A549 (cell line): ENCODE results near the gene EFHC2. TPM values are rescaled to one million over a fixed set of nuclear protein-coding genes. Genes with fewer than 3 reads are reported as not detected.
A peak's percentile ranks its signal among the peaks of the same experiment; 100 is the strongest.

Source experiments
- ATAC-seq, 2 experiments: fragments of 200-7000 bp in 1 of 2; fragments of >200 bp in 1 of 2; cut with Nextera tagmentation in 1 of 2; cut with Tn5 transposase in 1 of 2; 3 replicates each; pipeline versions ENCODE4 v1.8.0 to v1.9.1; 2018 to 2020; ENCODE audit warnings: mild to moderate bottlenecking in 1 of 2, moderate library complexity in 1 of 2
- CTCF ChIA-PET: fragments of 300-600 bp; sonication (Branson Sonifier 250); formaldehyde crosslinking; extraction: SDS; loops from one replicate; lab custom pipeline; 2021; ENCODE audit warnings: antibody characterized with exemption, inconsistent platforms; lab: Yijun Ruan, JAX
- POLR2A ChIA-PET: fragments of 350-600 bp; formaldehyde crosslinking; extraction: SDS; loops from one replicate; lab custom pipeline; 2021; ENCODE audit warnings: antibody characterized with exemption, inconsistent platforms; lab: Yijun Ruan, JAX
- DNase-seq, 2 experiments: peaks; one replicate each; pipeline versions ENCODE4 v3.0.0 to v3.0.0-alpha.2; 2011 to 2016; ENCODE audit warnings: low read depth in 1 of 2, low spot score in 1 of 2
- FAIRE-seq: peaks from 2 replicates; lab custom pipeline; 2011; peaks lifted over from hg19 to GRCh38; lab: Jason Lieb, UNC
- H3K27ac ChIP-seq, 2 experiments: fragments of >200 bp; sonication (Bioruptor Twin); formaldehyde crosslinking; 3 replicates each; pipeline ENCODE4 v1.5.1; 2016 to 2017
- H3K4me1 ChIP-seq: fragments of >200 bp; sonication (Bioruptor Twin); formaldehyde crosslinking; 3 replicates; pipeline ENCODE4 v1.6.1; 2016
- H3K4me2 ChIP-seq: fragments of >200 bp; sonication (Bioruptor Twin); formaldehyde crosslinking; 3 replicates; pipeline ENCODE4 v1.6.1; 2016
- H3K4me3 ChIP-seq: fragments of >200 bp; sonication (Bioruptor Twin); formaldehyde crosslinking; 3 replicates; pipeline ENCODE4 v1.5.1; 2016
- H3K9me3 ChIP-seq: fragments of >200 bp; sonication (Bioruptor Twin); formaldehyde crosslinking; 3 replicates; pipeline ENCODE4 v1.6.1; 2016
- BHLHE40 ChIP-seq: IDR thresholded peaks from 2 replicates; pipeline ENCODE4 v1.6.1; 2012; ENCODE audit warnings: low read depth, low read length, inconsistent platforms
- CBX8 ChIP-seq: fragments of 200-600 bp; sonication (generic); IDR thresholded peaks from 2 replicates; pipeline ENCODE4 v1.6.1; 2016
- CHD2 ChIP-seq: fragments of 150-350 bp; IDR thresholded peaks from 2 replicates; pipeline ENCODE4 v1.6.1; 2014; ENCODE audit warnings: low read length; ENCODE audit not compliant: partially characterized antibody
- CHD4 ChIP-seq: fragments of 200-600 bp; sonication (generic); IDR thresholded peaks from 2 replicates; pipeline ENCODE4 v1.6.1; 2016; ENCODE audit warnings: antibody characterized with exemption, mild to moderate bottlenecking, borderline replicate concordance
- EHF ChIP-seq: fragments of 250-450 bp; sonication (Bioruptor Pico); IDR thresholded peaks from 2 replicates; pipeline ENCODE4 v1.5.0; 2020; ENCODE audit warnings: mild to moderate bottlenecking
- FOSB ChIP-seq: fragments of 250-450 bp; sonication (Bioruptor Pico); IDR thresholded peaks from 2 replicates; pipeline ENCODE4 v1.5.0; 2020; ENCODE audit warnings: mild to moderate bottlenecking, moderate library complexity
- FOXS1 ChIP-seq: fragments of 250-450 bp; sonication (Bioruptor Pico); IDR thresholded peaks from 2 replicates; pipeline ENCODE4 v1.5.0; 2020; ENCODE audit warnings: mild to moderate bottlenecking, moderate library complexity
- GATA3 ChIP-seq: IDR thresholded peaks from 2 replicates; pipeline ENCODE4 v1.6.1; 2012; ENCODE audit warnings: borderline replicate concordance
- HDAC2 ChIP-seq: fragments of 200-600 bp; sonication (generic); IDR thresholded peaks from 2 replicates; pipeline ENCODE4 v1.6.1; 2016
- HOXA7 ChIP-seq: fragments of 250-450 bp; sonication (Bioruptor Pico); IDR thresholded peaks from 2 replicates; pipeline ENCODE4 v1.5.0; 2020; ENCODE audit warnings: mild to moderate bottlenecking, moderate library complexity
- HOXB13 ChIP-seq: fragments of 250-450 bp; sonication (Bioruptor Pico); IDR thresholded peaks from 2 replicates; pipeline ENCODE4 v1.5.0; 2020; ENCODE audit warnings: low read depth, mild to moderate bottlenecking, moderate library complexity
- JUN ChIP-seq, 2 experiments: fragments of >200 bp; sonication (Bioruptor Twin); formaldehyde crosslinking; IDR thresholded peaks; 2 replicates in 1 of 2; 3 replicates in 1 of 2; pipeline ENCODE4 v1.6.1; 2016 to 2017
- JUNB ChIP-seq: fragments of >200 bp; sonication (Bioruptor Twin); formaldehyde crosslinking; IDR thresholded peaks from 2 replicates; pipeline ENCODE4 v1.6.1; 2016
- KDM1A ChIP-seq: fragments of 200-600 bp; sonication (generic); IDR thresholded peaks from 2 replicates; pipeline ENCODE4 v1.6.1; 2016; ENCODE audit warnings: low read depth, mild to moderate bottlenecking
- KDM5A ChIP-seq: fragments of 200-600 bp; sonication (generic); IDR thresholded peaks from 2 replicates; pipeline ENCODE4 v1.6.1; 2016; ENCODE audit warnings: antibody characterized with exemption, mild to moderate bottlenecking
- MAZ ChIP-seq: fragments of 150-350 bp; IDR thresholded peaks from 2 replicates; pipeline ENCODE4 v1.6.1; 2014; ENCODE audit warnings: antibody characterized with exemption, low read depth, low read length, borderline replicate concordance
- MYC ChIP-seq: IDR thresholded peaks from 2 replicates; pipeline ENCODE4 v1.6.1; 2012; ENCODE audit warnings: mild to moderate bottlenecking, inconsistent platforms, low read length, improper control_type of control experiment, borderline replicate concordance
- NFE2L2 ChIP-seq: fragments of 150-350 bp; conservative IDR thresholded peaks from 2 replicates; pipeline ENCODE4 v1.6.1; 2014; ENCODE audit warnings: low read length
- NR3C1 ChIP-seq: fragments of >200 bp; sonication (Bioruptor Twin); formaldehyde crosslinking; IDR thresholded peaks from 3 replicates; pipeline ENCODE4 v1.6.1; 2017
- POLR2AphosphoS2 ChIP-seq: conservative IDR thresholded peaks from 2 replicates; pipeline ENCODE4 v1.6.1; 2012; ENCODE audit warnings: low read length, improper control_type of control experiment, inconsistent platforms
- RCOR1 ChIP-seq: fragments of 150-350 bp; IDR thresholded peaks from 2 replicates; pipeline ENCODE4 v1.6.1; 2014; ENCODE audit warnings: antibody characterized with exemption, low read length, low read depth
- SMC3 ChIP-seq: fragments of >200 bp; sonication (Bioruptor Twin); formaldehyde crosslinking; IDR thresholded peaks from 3 replicates; pipeline ENCODE4 v1.6.1; 2018; ENCODE audit warnings: inconsistent platforms
- TFCP2L1 ChIP-seq: fragments of 250-450 bp; sonication (Bioruptor Pico); IDR thresholded peaks from 2 replicates; pipeline ENCODE4 v1.5.0; 2021; ENCODE audit warnings: mild to moderate bottlenecking
- ZC3H11A ChIP-seq: fragments of 450-650 bp; IDR thresholded peaks from 2 replicates; pipeline ENCODE4 v1.6.1; 2014; ENCODE audit warnings: antibody characterized with exemption, mild to moderate bottlenecking
- WGBS: methylation state at CpG from one replicate; pipeline ENCODE4 v1.1.6; 2017; ENCODE audit errors: missing lambda C conversion rate; 5-methylcytosine and 5-hydroxymethylcytosine counted together
- polyA plus RNA-seq, 4 experiments: library from polyadenylated mRNA; depleted of rRNA in 3 of 4; stranded (reverse); fragments of >200 nt; fragmentation: RNase III in 1 of 4; extraction: RNeasy Plus Mini Kit Qiagen cat#74134 plus additional on column Dnase treatment in 1 of 4; gene quantifications; 2 replicates in 3 of 4; 3 replicates in 1 of 4; pipeline ENCODE4 v1.2.3, GENCODE V29; 2011 to 2017
- TF ChIP-seq, protein P1 (sequence below): fragments of 200-600 bp; sonication (generic); IDR thresholded peaks from 2 replicates; pipeline ENCODE4 v1.6.1; 2016; ENCODE audit warnings: antibody characterized with exemption, mild to moderate bottlenecking, moderate library complexity
- TF ChIP-seq, protein P2 (sequence below): fragments of >200 bp; sonication (Bioruptor Twin); formaldehyde crosslinking; IDR thresholded peaks from 2 replicates; pipeline ENCODE4 v1.6.1; 2016
- TF ChIP-seq, protein P3 (sequence below): IDR thresholded peaks from 2 replicates; pipeline ENCODE4 v1.6.1; 2012
- TF ChIP-seq, protein P4 (sequence below): fragments of 250-450 bp; sonication (Bioruptor Pico); IDR thresholded peaks from 2 replicates; pipeline ENCODE4 v1.5.0; 2020; ENCODE audit warnings: low read depth, mild to moderate bottlenecking, moderate library complexity
- TF ChIP-seq, protein P5 (sequence below): IDR thresholded peaks from 2 replicates; pipeline ENCODE4 v1.6.1; 2012

EFHC2 gene
- polyA plus RNA-seq, 2 of the 4 experiments (the other 2 are of a cell fraction) = 0.48 to 0.80 TPM

DNA sequence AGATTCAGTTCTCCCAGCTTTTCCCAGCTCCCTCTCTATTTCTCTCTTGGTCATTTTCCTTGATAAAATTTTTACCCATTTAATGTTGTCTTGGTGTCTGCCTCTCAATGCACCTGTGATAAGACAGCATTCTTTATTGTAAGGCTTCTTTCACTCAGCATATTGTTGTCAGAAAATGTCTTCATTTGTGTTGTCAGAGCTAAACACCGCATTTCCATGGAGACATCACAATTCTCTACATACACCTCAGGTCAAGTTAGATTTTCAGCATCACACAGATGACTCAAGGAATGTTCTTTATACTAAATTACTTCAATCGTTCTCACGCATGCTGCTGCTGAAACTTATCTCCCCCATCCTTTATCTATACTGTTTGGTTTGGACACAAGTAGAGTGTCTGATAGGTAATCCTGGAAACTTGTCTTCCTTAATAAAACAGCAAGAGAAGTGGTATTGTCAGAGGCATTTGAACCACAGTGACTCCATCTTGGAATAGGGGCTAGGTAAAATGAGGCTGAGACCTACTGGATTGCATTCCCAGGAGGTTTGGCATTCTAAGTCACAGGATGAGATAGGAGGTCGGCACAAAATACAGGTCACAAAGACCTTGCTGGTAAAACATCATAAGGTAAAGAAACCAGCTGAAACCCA is 41.3 kb upstream of the EFHC2 start:
- POLR2A ChIA-PET = no interaction called here
- DNase-seq = peak in 1 of 2 experiments; percentile 2
- H3K4me1 ChIP-seq = no peaks in the 10 kb centered on the region
- CTCF ChIA-PET = no interaction called here
- 84% methylated on average over 4 of the region's 4 CpGs for WGBS
- TF ChIP-seq CHD2 (no peak), HOXA7 (CRISPR knock-in tag) (no peak), MAZ (no peak), NR3C1 (no peak), KDM1A (no peak), EHF (CRISPR knock-in tag) (no peak), POLR2AphosphoS2 (no peak), FOSB (CRISPR knock-in tag) (no peak), HOXB13 (CRISPR knock-in tag) (no peak), GATA3 (no peak), ZC3H11A (no peak)
- TF ChIP-seq, protein P1, sequence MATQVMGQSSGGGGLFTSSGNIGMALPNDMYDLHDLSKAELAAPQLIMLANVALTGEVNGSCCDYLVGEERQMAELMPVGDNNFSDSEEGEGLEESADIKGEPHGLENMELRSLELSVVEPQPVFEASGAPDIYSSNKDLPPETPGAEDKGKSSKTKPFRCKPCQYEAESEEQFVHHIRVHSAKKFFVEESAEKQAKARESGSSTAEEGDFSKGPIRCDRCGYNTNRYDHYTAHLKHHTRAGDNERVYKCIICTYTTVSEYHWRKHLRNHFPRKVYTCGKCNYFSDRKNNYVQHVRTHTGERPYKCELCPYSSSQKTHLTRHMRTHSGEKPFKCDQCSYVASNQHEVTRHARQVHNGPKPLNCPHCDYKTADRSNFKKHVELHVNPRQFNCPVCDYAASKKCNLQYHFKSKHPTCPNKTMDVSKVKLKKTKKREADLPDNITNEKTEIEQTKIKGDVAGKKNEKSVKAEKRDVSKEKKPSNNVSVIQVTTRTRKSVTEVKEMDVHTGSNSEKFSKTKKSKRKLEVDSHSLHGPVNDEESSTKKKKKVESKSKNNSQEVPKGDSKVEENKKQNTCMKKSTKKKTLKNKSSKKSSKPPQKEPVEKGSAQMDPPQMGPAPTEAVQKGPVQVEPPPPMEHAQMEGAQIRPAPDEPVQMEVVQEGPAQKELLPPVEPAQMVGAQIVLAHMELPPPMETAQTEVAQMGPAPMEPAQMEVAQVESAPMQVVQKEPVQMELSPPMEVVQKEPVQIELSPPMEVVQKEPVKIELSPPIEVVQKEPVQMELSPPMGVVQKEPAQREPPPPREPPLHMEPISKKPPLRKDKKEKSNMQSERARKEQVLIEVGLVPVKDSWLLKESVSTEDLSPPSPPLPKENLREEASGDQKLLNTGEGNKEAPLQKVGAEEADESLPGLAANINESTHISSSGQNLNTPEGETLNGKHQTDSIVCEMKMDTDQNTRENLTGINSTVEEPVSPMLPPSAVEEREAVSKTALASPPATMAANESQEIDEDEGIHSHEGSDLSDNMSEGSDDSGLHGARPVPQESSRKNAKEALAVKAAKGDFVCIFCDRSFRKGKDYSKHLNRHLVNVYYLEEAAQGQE = no peak
- TF ChIP-seq, protein P2, sequence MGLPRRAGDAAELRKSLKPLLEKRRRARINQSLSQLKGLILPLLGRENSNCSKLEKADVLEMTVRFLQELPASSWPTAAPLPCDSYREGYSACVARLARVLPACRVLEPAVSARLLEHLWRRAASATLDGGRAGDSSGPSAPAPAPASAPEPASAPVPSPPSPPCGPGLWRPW = no peak
- TF ChIP-seq, protein P3, sequence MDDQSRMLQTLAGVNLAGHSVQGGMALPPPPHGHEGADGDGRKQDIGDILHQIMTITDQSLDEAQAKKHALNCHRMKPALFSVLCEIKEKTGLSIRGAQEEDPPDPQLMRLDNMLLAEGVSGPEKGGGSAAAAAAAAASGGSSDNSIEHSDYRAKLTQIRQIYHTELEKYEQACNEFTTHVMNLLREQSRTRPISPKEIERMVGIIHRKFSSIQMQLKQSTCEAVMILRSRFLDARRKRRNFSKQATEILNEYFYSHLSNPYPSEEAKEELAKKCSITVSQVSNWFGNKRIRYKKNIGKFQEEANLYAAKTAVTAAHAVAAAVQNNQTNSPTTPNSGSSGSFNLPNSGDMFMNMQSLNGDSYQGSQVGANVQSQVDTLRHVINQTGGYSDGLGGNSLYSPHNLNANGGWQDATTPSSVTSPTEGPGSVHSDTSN = no peak
- H3K4me3 ChIP-seq = no peak overlapping the region
- H3K4me2 ChIP-seq = no peak overlapping the region
- H3K27ac ChIP-seq = no peak overlapping the region
- peak; percentile 56 for FAIRE-seq
- no peaks in the 10 kb centered on the region for H3K9me3 ChIP-seq
- ATAC-seq = no peak

DNA sequence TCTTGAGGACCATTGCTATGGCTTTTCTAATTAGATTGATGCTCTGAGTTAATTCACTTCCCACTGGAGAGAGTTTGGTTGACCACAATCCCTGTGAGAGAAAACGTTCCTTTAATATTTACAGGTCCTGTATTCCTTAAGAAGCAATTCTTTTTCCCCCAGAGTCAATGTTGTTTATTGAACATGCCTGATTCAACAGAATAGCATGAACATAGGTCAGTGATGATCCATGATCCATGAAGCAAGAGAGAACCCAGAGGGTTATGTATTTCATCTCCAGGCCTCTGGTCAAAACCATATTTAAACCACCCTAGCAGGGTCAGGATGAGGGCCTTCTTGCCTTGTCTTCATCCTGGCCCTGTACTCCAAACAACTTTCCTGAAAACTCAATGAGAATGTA is 39.4 kb upstream of the EFHC2 start:
- FAIRE-seq = no peak

DNA sequence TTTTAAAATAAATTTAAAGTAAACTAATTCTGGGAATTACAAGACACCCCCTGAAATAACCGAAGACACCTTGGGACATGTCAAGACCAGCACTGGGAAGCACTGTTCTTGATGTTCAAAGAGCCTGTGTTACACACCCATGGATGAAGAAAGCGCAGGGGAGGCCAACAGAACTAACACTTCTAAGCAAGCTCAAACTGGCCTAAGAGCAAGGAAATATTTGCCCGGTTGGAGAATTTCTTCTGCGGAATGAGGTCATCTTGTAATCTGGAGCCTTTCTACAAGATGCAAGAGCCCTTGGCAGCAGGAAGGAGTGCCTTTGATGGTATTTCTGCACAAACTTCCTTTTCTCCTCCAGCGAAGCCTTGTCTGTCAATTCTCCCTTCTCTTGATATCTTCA is 9.3 kb upstream of the EFHC2 start:
- ATAC-seq = no peak
- CTCF ChIA-PET = interaction anchor here (0.7 kb wide), 1 partner anchor 537 kb away, joined by 3 read pairs; no protein-coding TSS in a partner anchor
- TF ChIP-seq FOXS1 (CRISPR knock-in tag) = no peak
- no peak for TF ChIP-seq EHF (CRISPR knock-in tag)
- TF ChIP-seq, protein P4, sequence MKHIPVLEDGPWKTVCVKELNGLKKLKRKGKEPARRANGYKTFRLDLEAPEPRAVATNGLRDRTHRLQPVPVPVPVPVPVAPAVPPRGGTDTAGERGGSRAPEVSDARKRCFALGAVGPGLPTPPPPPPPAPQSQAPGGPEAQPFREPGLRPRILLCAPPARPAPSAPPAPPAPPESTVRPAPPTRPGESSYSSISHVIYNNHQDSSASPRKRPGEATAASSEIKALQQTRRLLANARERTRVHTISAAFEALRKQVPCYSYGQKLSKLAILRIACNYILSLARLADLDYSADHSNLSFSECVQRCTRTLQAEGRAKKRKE (CRISPR knock-in tag) = no peak
- TF ChIP-seq CHD4 = no peak
- TF ChIP-seq NFE2L2 = no peak
- no peak for TF ChIP-seq SMC3
- TF ChIP-seq JUNB = no peak
- no peak for TF ChIP-seq MAZ
- TF ChIP-seq HOXA7 (CRISPR knock-in tag) = no peak
- TF ChIP-seq TFCP2L1 = no peak
- TF ChIP-seq JUN (IDR thresholded peaks at IDR 0.05) = no peak
- TF ChIP-seq, protein P3 = no peak
- no peak for TF ChIP-seq CHD2
- TF ChIP-seq RCOR1 = no peak
- TF ChIP-seq BHLHE40 = no peak
- TF ChIP-seq KDM5A = no peak

More for the DNA sequence above, 39.4 kb upstream of the EFHC2 start:
- DNase-seq = no peak
- Histone ChIP-seq H3K4me3 (no peak overlapping the region), H3K27ac (no peak overlapping the region), H3K9me3 (no peaks in the 10 kb centered on the region)
- TF ChIP-seq, protein P5, sequence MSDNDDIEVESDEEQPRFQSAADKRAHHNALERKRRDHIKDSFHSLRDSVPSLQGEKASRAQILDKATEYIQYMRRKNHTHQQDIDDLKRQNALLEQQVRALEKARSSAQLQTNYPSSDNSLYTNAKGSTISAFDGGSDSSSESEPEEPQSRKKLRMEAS = no peak
- TF ChIP-seq HOXA7 (CRISPR knock-in tag) = no peak
- no peak for TF ChIP-seq GATA3
- TF ChIP-seq EHF (CRISPR knock-in tag) = no peak
- no peak for TF ChIP-seq HDAC2
- no peak for TF ChIP-seq CBX8
- TF ChIP-seq MYC = no peak
- TF ChIP-seq, all 56 proteins: peak for 0
- ChIA-PET POLR2A (no interaction called here), CTCF (no interaction called here)
- ATAC-seq = no peak
- no peaks in the 10 kb centered on the region for H3K4me1 ChIP-seq
- no peak overlapping the region for H3K4me2 ChIP-seq
- WGBS = 45% methylated on average over 1 of the region's 1 CpG

More for the DNA sequence above, 9.3 kb upstream of the EFHC2 start:
- H3K4me3 ChIP-seq = no peak overlapping the region
- DNase-seq (no peak), FAIRE-seq (no peak)
- 56% methylated on average over 5 of the region's 5 CpGs for WGBS
- no peak overlapping the region for H3K4me2 ChIP-seq
- POLR2A ChIA-PET = no interaction called here
- H3K4me1 ChIP-seq = no peaks in the 10 kb centered on the region
- no peak overlapping the region for H3K27ac ChIP-seq
- no peaks in the 10 kb centered on the region for H3K9me3 ChIP-seq
